Stimulated activated CD4-positive, alpha-beta T cell treated with anti-CD3 and anti-CD28 coated beads, Interleukin-1b, Interleukin-23, amount 100 ng/mL, for 24 hours (primary cell): ENCODE data around the gene TMEM203.

Source experiments
- DNase-seq, 4 experiments: peaks; one replicate each; pipeline ENCODE4 v3.0.0-alpha.2; 2020; ENCODE audit warnings: low read depth in 4 of 4, low spot score in 1 of 4

TMEM203 gene

GRCh38 chr9:137167747-137168572 lies 37.5 kb downstream of the TMEM203 start:
- DNase-seq = no peak

DNA sequence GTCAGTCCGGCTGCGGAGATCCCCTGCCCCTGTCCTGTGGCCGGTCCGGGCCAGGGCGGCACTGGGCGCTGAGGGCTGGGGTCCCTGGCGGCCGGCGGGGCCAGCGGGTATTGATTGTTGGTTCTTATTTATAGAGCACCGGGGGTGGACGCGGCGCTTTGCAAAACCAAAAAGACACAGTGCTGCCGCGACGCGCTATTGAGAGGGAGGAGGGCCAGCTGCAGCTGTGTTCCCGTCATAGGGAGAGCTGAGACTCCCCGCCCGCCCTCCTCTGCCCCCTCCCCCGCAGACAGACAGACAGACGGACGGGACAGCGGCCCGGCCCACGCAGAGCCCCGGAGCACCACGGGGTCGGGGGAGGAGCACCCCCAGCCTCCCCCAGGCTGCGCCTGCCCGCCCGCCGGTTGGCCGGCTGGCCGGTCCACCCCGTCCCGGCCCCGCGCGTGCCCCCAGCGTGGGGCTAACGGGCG lies 38.1 kb downstream of the TMEM203 start:
- DNase-seq = no peak

- DNase-seq = no peak
Measured at GRCh38 chr9:137166380-137167229, 38.8 kb downstream of the TMEM203 start.

- no peak for DNase-seq
Measured at GRCh38 chr9:137165250-137165836, 40.1 kb downstream of the TMEM203 start.

GRCh38 chr9:137164370-137165249 lies 40.8 kb downstream of the TMEM203 start:
- DNase-seq = no peak

GRCh38 chr9:137163805-137164204 lies 41.6 kb downstream of the TMEM203 start:
- no peak for DNase-seq

DNA sequence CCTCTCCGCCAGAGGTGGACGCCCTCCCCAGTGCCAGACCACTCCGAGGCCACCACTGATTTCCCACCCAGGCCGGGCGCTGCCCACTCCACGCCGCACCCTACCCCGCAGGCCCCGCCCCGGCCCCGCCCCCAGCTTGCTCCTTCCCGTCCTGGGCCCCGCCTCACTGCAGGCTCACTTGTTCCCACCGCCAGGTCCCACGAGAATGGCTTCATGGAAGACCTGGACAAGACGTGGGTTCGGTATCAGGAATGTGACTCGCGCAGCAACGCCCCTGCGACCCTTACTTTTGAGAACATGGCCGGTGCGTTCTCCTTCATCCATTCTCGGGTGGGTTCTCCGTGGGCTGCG lies 42.1 kb downstream of the TMEM203 start:
- DNase-seq = no peak

DNA sequence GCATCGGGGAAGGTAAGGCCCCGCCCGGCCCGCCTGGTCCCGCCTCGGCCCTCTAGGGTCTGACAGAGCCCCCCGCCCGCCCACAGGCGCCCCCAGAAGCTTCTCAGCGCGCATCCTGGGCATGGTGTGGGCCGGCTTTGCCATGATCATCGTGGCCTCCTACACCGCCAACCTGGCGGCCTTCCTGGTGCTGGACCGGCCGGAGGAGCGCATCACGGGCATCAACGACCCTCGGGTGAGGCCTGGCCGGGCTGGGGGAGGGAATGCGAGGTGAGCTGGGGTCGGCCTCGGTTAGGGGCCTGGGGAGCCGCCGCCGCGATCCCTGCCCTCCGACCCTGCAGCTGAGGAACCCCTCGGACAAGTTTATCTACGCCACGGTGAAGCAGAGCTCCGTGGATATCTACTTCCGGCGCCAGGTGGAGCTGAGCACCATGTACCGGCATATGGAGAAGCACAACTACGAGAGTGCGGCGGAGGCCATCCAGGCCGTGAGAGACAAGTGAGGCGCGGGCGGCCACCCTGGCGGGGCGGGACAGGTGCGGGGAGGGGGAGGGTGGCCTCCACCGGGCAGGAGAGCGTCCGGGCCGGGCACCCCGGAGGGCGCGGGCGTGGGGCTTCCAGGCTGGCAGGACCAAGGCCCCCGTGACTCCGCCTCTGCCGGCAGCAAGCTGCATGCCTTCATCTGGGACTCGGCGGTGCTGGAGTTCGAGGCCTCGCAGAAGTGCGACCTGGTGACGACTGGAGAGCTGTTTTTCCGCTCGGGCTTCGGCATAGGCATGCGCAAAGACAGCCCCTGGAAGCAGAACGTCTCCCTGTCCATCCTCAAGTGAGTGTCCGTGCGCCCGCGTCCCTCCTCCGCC lies 42.7 kb downstream of the TMEM203 start:
- no peak for DNase-seq

GRCh38 chr9:137161558-137162486 lies 43.6 kb downstream of the TMEM203 start:
- DNase-seq = no peak

GRCh38 chr9:137160716-137161557 lies 44.5 kb downstream of the TMEM203 start:
- no peak for DNase-seq

DNA sequence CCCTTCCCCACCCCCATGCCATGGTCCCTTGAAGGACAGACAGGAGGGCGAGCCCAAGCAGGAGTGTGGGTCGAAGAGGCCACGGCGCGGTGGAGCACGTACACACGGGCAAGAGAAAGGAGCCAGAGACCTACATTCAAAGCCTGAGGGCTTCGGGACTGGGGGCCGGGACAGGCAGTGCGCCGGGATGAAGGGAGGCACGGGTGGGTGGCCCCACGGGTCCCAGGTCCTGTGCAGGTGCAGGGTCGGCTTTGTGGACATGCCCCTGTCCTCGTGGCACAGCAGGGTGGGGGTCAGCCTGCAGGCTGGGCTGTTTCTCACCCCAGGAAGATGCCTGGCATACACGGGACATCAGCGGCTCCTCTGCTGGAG lies 45.4 kb downstream of the TMEM203 start:
- no peak for DNase-seq

GRCh38 chr9:137159105-137160053 lies 46.1 kb downstream of the TMEM203 start:
- no peak for DNase-seq

DNA sequence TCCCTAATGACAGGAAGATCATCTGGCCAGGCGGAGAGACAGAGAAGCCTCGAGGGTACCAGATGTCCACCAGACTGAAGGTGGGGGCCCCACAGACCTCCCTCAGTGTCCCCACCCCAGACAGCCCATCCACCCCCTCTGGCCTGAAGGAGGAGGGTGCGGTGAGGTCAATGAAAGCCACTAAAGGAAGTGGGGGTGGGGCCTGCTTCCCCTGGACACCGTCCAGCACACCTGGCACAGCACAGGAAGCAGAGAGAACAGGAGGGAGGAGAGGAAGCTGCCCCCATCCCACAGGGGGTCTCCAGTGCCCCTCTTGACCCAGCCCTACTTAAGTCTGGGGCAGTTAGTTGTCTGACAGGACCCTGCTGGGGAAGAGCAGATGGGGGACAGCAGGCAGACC lies 46.8 kb downstream of the TMEM203 start:
- DNase-seq = no peak

- DNase-seq = no peak
Measured at GRCh38 chr9:137157618-137158415, 47.6 kb downstream of the TMEM203 start.

GRCh38 chr9:137156567-137157375 lies 48.7 kb downstream of the TMEM203 start:
- peak; percentile 27 to 47 (median 44) for DNase-seq
